Peyer's patch (tissue), 4 donors: ENCODE data around the gene PTPN6. TPM values are rescaled to one million over a fixed set of nuclear protein-coding genes. Genes with fewer than 3 reads are reported as not detected.

ENCODE experiments used
- DNase-seq, 3 donors: peaks; one replicate each; pipeline ENCODE4 v3.0.0-alpha.2; 2017 to 2019
- H3K27ac ChIP-seq, 4 donors: fragments of 200-600 bp; sonication (generic); one replicate each; pipeline ENCODE4 v1.5.1; 2016 to 2019
- H3K27me3 ChIP-seq, 2 donors: fragments of 200-600 bp; sonication (generic); one replicate each; pipeline ENCODE4 v1.5.1; 2019
- H3K36me3 ChIP-seq, 3 donors: fragments of 200-600 bp; sonication (generic); one replicate each; pipeline ENCODE4 v1.5.1; 2016 to 2019
- H3K4me1 ChIP-seq, 4 donors: fragments of 200-600 bp; sonication (generic); one replicate each; pipeline ENCODE4 v1.5.1; 2016 to 2019
- H3K4me3 ChIP-seq, 4 donors: fragments of 200-600 bp; sonication (generic); 1 replicate in 3 of 4; 2 replicates in 1 of 4; pipeline ENCODE4 v1.5.1; 2016 to 2019; ENCODE audit warnings: mild to moderate bottlenecking in 1 of 4
- H3K9me3 ChIP-seq, 4 donors: fragments of 200-600 bp; sonication (generic); one replicate each; pipeline ENCODE4 v1.5.1; 2016 to 2019; ENCODE audit warnings: mild to moderate bottlenecking in 1 of 4
- POLR2A ChIP-seq, 2 donors: fragments of 450-650 bp; IDR thresholded peaks; one replicate each; pipeline ENCODE4 v1.5.1; 2017; ENCODE audit warnings: antibody characterized with exemption in 2 of 2, mild to moderate bottlenecking in 2 of 2, moderate library complexity in 2 of 2
- total RNA-seq, 4 donors: library from RNA; depleted of rRNA; stranded (reverse); fragments of >200 nt; gene quantifications; one replicate each; pipeline ENCODE4 v1.1.0, GENCODE V29; 2016
- TF ChIP-seq, protein P1 (sequence below), 6 experiments: fragments of 450-650 bp in 4 of 6; fragments of 200-600 bp in 2 of 6; sonication (generic) in 1 of 6; IDR thresholded peaks; one replicate each; pipeline ENCODE4 v1.5.1; 2017 to 2019; ENCODE audit warnings: antibody characterized with exemption in 6 of 6, mild to moderate bottlenecking in 3 of 6, moderate library complexity in 1 of 6

The PTPN6 gene
- total RNA-seq, 4 donors from 2014 or later, result 41.6 to 183 (median 44.4) TPM

DNA sequence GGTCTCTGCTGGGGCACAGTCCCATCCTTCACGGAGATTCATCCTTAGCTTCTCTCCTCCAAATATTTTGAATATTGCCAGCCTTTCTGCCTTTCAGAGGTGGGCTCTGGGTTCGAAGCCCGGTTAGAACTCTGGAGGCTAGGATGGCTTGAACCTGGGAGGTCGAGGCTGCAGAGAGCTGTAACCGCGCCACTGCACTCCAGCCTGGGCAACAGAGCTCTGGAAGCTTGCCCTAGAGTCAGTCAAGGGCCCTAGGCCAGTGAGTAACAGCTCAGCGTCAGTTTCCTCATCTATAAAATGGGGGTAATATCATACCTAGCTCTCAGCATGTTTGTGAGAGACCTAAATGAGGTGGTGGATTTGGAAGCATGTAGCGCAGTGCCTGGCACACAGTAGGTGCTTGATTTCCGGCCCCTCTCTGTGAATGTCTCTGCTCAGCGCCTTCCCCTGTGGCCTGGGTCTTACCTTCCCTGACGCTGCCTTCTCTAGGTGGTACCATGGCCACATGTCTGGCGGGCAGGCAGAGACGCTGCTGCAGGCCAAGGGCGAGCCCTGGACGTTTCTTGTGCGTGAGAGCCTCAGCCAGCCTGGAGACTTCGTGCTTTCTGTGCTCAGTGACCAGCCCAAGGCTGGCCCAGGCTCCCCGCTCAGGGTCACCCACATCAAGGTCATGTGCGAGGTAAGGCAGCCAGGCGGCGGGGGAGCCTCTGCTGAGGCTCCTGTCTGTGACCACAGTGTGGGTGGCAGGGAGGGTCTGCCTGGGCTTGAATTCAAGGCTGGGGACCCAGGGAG, 3.4 kb downstream of the PTPN6 start:
- peak in 1 of 3 donors; percentile 45 for DNase-seq
- Histone ChIP-seq H3K4me1 (peaks cover 0 to 60% (median 39%) of the 10 kb centered on the region in 4 donors), H3K27ac (peak overlapping the region; percentile 56 to 89 (median 87)), H3K36me3 (peaks cover 0 to 25% (median 0%) of the 10 kb centered on the region in 3 donors), H3K4me3 (peak overlapping the region in 3 of 4 donors; percentile 58 to 69 (median 60)), H3K9me3 (no peaks in the 10 kb centered on the region), H3K27me3 (no peaks in the 10 kb centered on the region)
- TF ChIP-seq POLR2A (IDR thresholded peaks at IDR 0.05), result no peak
- TF ChIP-seq, protein P1, sequence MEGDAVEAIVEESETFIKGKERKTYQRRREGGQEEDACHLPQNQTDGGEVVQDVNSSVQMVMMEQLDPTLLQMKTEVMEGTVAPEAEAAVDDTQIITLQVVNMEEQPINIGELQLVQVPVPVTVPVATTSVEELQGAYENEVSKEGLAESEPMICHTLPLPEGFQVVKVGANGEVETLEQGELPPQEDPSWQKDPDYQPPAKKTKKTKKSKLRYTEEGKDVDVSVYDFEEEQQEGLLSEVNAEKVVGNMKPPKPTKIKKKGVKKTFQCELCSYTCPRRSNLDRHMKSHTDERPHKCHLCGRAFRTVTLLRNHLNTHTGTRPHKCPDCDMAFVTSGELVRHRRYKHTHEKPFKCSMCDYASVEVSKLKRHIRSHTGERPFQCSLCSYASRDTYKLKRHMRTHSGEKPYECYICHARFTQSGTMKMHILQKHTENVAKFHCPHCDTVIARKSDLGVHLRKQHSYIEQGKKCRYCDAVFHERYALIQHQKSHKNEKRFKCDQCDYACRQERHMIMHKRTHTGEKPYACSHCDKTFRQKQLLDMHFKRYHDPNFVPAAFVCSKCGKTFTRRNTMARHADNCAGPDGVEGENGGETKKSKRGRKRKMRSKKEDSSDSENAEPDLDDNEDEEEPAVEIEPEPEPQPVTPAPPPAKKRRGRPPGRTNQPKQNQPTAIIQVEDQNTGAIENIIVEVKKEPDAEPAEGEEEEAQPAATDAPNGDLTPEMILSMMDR (IDR thresholded peaks at IDR 0.05), result no peak

DNA sequence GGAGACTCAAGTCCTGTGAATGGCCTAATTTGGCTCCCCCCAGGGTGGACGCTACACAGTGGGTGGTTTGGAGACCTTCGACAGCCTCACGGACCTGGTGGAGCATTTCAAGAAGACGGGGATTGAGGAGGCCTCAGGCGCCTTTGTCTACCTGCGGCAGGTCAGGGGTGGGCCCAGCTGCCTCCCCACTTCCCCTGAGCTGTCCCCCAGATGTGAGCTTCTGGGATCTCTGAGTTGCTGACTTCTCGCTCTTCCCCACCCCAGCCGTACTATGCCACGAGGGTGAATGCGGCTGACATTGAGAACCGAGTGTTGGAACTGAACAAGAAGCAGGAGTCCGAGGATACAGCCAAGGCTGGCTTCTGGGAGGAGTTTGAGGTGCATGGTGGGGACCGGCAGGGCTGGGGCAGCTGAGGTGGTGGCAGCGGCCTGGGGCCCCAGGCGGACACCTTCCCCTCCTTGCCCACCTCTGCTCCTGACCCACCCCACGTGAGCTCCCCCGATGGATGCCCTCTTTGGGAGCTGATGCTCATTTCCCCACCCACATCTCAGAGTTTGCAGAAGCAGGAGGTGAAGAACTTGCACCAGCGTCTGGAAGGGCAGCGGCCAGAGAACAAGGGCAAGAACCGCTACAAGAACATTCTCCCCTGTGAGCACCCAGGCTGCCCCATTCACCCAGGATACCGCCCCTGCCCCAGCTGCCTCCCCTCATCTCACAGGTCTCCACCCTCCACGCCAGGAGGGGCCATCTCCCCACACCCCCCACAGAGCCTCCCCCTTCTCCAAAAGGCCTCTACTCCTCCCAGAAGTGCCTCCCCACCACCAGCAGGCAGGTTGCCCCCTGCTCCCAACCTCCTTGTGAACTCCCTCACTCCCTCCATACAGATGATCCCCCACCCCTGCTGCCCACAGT, 4.2 kb downstream of the PTPN6 start:
- DNase-seq, result peak in 1 of 3 donors; percentile 43
- H3K9me3 ChIP-seq, result no peaks in the 10 kb centered on the region
- TF ChIP-seq, protein P1 (IDR thresholded peaks at IDR 0.05), result no peak
- TF ChIP-seq POLR2A (IDR thresholded peaks at IDR 0.05), result no peak
- H3K27ac ChIP-seq, result peak overlapping the region; percentile 47 to 89 (median 87)
- H3K36me3 ChIP-seq, result peaks cover 0 to 25% (median 0%) of the 10 kb centered on the region in 3 donors
- no peaks in the 10 kb centered on the region for H3K27me3 ChIP-seq
- peaks cover 0 to 63% (median 47%) of the 10 kb centered on the region in 4 donors for H3K4me1 ChIP-seq
- H3K4me3 ChIP-seq, result peak overlapping the region in 1 of 4 donors; percentile 69

DNA sequence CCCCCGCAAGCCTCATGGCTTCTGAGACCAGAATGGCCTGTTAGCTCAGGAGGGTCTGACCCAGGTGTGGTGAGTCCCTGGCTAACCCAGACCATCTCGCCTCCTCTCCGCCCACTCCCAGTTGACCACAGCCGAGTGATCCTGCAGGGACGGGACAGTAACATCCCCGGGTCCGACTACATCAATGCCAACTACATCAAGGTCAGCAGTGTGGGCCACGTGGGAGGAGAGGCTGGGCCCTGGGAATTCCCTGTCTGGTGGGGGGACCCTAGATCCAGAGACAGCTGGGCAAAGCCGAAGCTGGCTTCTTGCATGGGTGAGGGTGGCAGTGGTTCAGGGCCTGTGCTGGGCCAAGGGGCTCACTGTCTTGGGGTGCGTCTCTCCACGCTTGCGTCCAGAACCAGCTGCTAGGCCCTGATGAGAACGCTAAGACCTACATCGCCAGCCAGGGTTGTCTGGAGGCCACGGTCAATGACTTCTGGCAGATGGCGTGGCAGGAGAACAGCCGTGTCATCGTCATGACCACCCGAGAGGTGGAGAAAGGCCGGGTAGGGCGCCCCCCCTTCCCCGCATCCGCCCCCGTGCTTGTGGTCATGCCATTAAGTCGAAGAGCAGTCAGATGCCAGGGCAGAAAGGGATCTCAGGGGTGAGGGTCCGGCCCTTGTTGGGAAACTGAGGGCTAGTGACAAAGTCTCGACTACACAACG, 5.0 kb downstream of the PTPN6 start:
- TF ChIP-seq, protein P1 (IDR thresholded peaks at IDR 0.05), result no peak
- TF ChIP-seq POLR2A (IDR thresholded peaks at IDR 0.05), result no peak
- Histone ChIP-seq H3K27ac (peak overlapping the region; percentile 19 to 89 (median 46)), H3K36me3 (peaks cover 0 to 25% (median 0%) of the 10 kb centered on the region in 3 donors), H3K9me3 (no peaks in the 10 kb centered on the region), H3K27me3 (no peaks in the 10 kb centered on the region), H3K4me1 (peaks cover 8 to 67% (median 53%) of the 10 kb centered on the region in 4 donors), H3K4me3 (peak overlapping the region in 1 of 4 donors; percentile 69)
- DNase-seq, result peak in 2 of 3 donors; percentile 70 to 78

DNA sequence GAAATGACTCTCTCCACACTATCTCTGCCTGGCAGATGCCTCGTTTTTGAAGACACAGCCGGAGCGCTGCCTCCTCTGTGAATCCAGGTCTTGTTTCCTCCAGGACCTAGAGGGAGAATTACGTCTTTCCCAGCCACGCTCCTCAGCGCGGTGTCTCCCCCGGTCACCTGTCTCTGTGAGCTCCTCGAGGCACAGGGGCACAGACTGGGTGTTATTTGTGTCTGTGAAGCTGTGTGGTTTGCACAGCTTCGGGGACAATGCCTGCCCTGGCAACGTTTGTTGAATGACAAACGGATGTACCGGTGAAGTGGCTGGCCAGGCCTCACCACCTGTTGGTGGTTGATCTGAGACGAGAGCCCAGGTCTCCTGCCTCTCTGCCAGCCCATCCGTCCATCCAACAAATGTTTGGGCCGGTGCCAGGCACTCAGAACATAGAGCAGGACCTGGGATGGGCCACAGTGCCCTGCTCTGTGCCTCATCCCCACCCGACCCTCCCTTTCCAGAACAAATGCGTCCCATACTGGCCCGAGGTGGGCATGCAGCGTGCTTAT, 6.1 kb downstream of the PTPN6 start:
- no peaks in the 10 kb centered on the region for H3K27me3 ChIP-seq
- peaks cover 9 to 76% (median 63%) of the 10 kb centered on the region in 4 donors for H3K4me1 ChIP-seq
- H3K36me3 ChIP-seq, result peaks cover 0 to 23% (median 0%) of the 10 kb centered on the region in 3 donors
- DNase-seq, result peak in 2 of 3 donors; percentile 21 to 51
- no peak overlapping the region for H3K4me3 ChIP-seq
- TF ChIP-seq, protein P1 (IDR thresholded peaks at IDR 0.05), result no peak
- TF ChIP-seq POLR2A (IDR thresholded peaks at IDR 0.05), result no peak
- H3K9me3 ChIP-seq, result no peaks in the 10 kb centered on the region
- peak overlapping the region; percentile 6 to 100 (median 68) for H3K27ac ChIP-seq
